Psoas muscle (tissue), 8 donors: ENCODE data around the gene TMEM255A. TPM values are rescaled to one million over a fixed set of nuclear protein-coding genes. Genes with fewer than 3 reads are reported as not detected.

ENCODE experiments used
- ATAC-seq, 4 donors: fragments of 200-7000 bp; cut with Tn5 transposase; one replicate each; pipeline ENCODE4 v1.9.1; 2020; ENCODE audit warnings: moderate library complexity in 3 of 4, mild to moderate bottlenecking in 2 of 4
- DNase-seq, 2 donors: peaks; one replicate each; pipeline ENCODE4 v3.0.0-alpha.2; 2020
- H3K27ac ChIP-seq: fragments of 200-600 bp; one replicate; pipeline ENCODE4 v1.8.0; 2022
- H3K27me3 ChIP-seq, 3 donors: fragments of 200-600 bp in 1 of 3; one replicate each; pipeline versions ENCODE4 v1.6.1 to v1.8.0; 2013 to 2022; ENCODE audit warnings: low read length in 2 of 3, mild to moderate bottlenecking in 2 of 3, moderate library complexity in 1 of 3; ENCODE audit not compliant: insufficient read depth in 3 of 3
- H3K36me3 ChIP-seq, 2 donors: fragments of 200-600 bp in 1 of 2; one replicate each; pipeline versions ENCODE4 v1.6.1 to v1.8.0; 2013 to 2022; ENCODE audit warnings: low read depth in 1 of 2, mild to moderate bottlenecking in 1 of 2, moderate library complexity in 1 of 2; ENCODE audit not compliant: insufficient read depth in 1 of 2
- H3K4me1 ChIP-seq: fragments of 200-600 bp; one replicate; pipeline ENCODE4 v1.8.0; 2022
- H3K4me3 ChIP-seq: fragments of 200-600 bp; one replicate; pipeline ENCODE4 v1.8.0; 2022; ENCODE audit warnings: mild to moderate bottlenecking
- H3K9me3 ChIP-seq: fragments of 200-600 bp; one replicate; pipeline ENCODE4 v1.8.0; 2022
- WGBS, 3 donors: extraction: QIAGEN DNeasy Blood & Tissue Kit; methylation state at CpG; one replicate each; pipeline versions ENCODE4 v1.1.6 to v1.1.7; 2013; 5-methylcytosine and 5-hydroxymethylcytosine counted together
- intact Hi-C, 2 donors: fragments of 100-400 bp; cut with DNase I; formaldehyde crosslinking; loops; one replicate each; pipeline versions ENCODE4 v1.11.0 to v1.14.2; 2022
- polyA plus RNA-seq, 3 donors: library from polyadenylated mRNA; stranded (reverse); fragments of 200-250 nt; gene quantifications; one replicate each; pipeline ENCODE4 v1.2.3, GENCODE V29; 2013
- total RNA-seq, 4 donors: library from RNA; stranded (reverse); fragmentation: NEBNext Ultra II Directional in 2 of 4; extraction: Animal tissue kit (Norgen Biotek cat#: 25700) in 2 of 4; gene quantifications; one replicate each; pipeline versions ENCODE4 v1.2.1 to v1.2.4, GENCODE V29; 2021 to 2023
- TF ChIP-seq, protein P1 (sequence below): fragments of 200-600 bp; IDR thresholded peaks from one replicate; pipeline ENCODE4 v1.8.0; 2022; ENCODE audit warnings: antibody characterized with exemption
- donor health status: healthy with polysubstance abuse.
- donor health status: DM: no; HTN: no; CAD: no; lungs with moderate emphysema.
- donor health status: Bipolar disorder and iron deficiency.
- donor health status: healthy.
- donor health status: DM: yes; HTN: yes; CAD: no.
- donor health status: DM: no; HTN: no; CAD: no.
- donor health status: DM: no; HTN: no; CAD: no.
- donor health status: DM: yes; HTN: yes; CAD: no.

Gene TMEM255A
- total and polyA plus RNA-seq, 7 donors: 0.06 to 2.0 (median 0.27) TPM

DNA sequence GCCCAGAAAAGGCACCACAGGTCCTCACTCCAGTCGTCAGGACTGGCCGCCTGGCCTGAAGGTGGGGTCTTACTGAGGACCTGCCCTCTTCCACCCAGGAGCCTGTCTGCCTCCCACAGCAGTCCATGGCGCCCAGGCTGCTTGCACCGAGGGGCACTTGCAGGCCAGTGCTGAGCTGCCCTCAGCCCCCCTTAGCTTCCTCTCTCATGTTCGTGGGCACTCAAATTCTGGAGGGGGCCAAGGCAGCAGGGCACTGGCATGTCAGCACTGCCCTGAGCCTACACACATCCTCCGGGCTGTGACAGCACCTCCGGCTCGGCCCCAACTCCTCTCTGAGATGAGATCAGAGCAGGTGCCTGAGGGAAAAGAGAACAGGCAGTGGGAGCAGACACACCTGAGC, 87.9 kb downstream of the TMEM255A start:
- Histone ChIP-seq H3K4me3 (no peak overlapping the region), H3K9me3 (no peaks in the 10 kb centered on the region), H3K27ac (no peak overlapping the region), H3K4me1 (no peaks in the 10 kb centered on the region), H3K36me3 (no peaks in the 10 kb centered on the region), H3K27me3 (no peaks in the 10 kb centered on the region)
- intact Hi-C loops: no loop called here
- DNase-seq (no peak), ATAC-seq (no peak)
- TF ChIP-seq, protein P1, sequence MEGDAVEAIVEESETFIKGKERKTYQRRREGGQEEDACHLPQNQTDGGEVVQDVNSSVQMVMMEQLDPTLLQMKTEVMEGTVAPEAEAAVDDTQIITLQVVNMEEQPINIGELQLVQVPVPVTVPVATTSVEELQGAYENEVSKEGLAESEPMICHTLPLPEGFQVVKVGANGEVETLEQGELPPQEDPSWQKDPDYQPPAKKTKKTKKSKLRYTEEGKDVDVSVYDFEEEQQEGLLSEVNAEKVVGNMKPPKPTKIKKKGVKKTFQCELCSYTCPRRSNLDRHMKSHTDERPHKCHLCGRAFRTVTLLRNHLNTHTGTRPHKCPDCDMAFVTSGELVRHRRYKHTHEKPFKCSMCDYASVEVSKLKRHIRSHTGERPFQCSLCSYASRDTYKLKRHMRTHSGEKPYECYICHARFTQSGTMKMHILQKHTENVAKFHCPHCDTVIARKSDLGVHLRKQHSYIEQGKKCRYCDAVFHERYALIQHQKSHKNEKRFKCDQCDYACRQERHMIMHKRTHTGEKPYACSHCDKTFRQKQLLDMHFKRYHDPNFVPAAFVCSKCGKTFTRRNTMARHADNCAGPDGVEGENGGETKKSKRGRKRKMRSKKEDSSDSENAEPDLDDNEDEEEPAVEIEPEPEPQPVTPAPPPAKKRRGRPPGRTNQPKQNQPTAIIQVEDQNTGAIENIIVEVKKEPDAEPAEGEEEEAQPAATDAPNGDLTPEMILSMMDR: no peak
- 78 to 95% (median 81%) methylated on average over 7 to 8 of the region's 8 CpGs for WGBS, 3 donors

DNA sequence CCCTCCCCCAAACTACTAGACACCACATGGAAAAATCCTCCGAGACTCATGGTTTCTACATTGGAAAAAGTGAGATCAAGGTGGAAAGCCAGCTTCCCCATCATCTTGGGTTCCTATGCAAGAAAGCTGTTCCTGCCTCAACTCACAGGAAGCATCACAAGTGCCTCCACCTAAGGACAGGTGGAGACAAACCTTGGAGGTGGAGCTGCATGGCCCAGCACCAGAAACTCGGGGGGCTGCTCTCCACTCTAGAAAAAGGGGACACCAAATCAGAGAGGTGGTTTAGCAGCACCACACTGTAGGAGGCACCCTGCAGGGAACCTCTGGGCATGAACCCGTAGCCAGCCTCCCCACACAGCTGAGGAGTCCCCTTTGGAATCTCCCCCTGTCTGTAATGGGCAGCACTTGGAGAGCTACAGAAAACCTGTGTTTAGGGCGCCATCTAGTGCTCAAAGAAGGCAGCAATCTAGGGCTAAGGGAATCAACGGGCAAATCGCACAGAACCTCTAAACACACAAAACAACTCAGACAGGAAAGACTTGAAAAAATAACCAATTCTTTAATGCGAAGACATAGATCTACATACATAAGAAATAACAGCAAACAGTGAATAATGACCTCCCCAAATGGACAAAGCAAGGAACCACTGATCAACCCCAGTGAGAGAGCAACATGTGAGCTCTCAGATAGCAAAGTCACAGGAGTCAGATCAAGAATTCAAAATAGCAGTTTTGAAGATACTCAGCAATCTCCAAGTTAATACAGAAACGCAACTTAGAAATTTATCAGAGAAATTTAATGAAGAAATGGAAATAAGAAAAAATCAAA, 97.6 kb downstream of the TMEM255A start:
- peak in 1 of 2 donors; percentile 26 for DNase-seq
- H3K4me3 ChIP-seq: no peak overlapping the region
- TF ChIP-seq, protein P1: peak; percentile 67
- no peaks in the 10 kb centered on the region for H3K36me3 ChIP-seq
- ATAC-seq: peak in 3 of 4 donors; percentile 59 to 77 (median 76)
- no peaks in the 10 kb centered on the region for H3K27me3 ChIP-seq
- no peak overlapping the region for H3K27ac ChIP-seq
- no peaks in the 10 kb centered on the region for H3K9me3 ChIP-seq
- WGBS, 3 donors: 23 to 25% (median 24%) methylated on average over 8 of the region's 8 CpGs
- intact Hi-C loops: loop anchor here in 1 of 2 donors (10.0 kb wide), 1 partner anchor 179 kb away; no protein-coding TSS in a partner anchor
- H3K4me1 ChIP-seq: no peaks in the 10 kb centered on the region

Other genes with a start within 250 kb of the TMEM255A start
- not detected for gene RHOXF2B, start 233.8 kb downstream of the TMEM255A start, total RNA-seq
- not detected for gene RHOXF2B, start 233.8 kb downstream of the TMEM255A start, polyA plus RNA-seq
- not detected for gene RHOXF1, start 195.5 kb downstream of the TMEM255A start, total RNA-seq
- not detected for gene RHOXF1, start 195.5 kb downstream of the TMEM255A start, polyA plus RNA-seq
- gene RHOXF2, start 152.8 kb downstream of the TMEM255A start, total RNA-seq: not detected
- not detected for gene RHOXF2, start 152.8 kb downstream of the TMEM255A start, polyA plus RNA-seq
- 1 to 10 TPM; 7.5 to 8.6 (median 7.7) TPM for gene ZBTB33, start 60.6 kb downstream of the TMEM255A start, total RNA-seq
- gene ZBTB33, start 60.6 kb downstream of the TMEM255A start, polyA plus RNA-seq: 10 to 100 TPM in 1 of 3 donors, 1 to 10 TPM in 2; 2.6 to 11.8 (median 3.5) TPM
- gene ATP1B4, start 50.6 kb upstream of the TMEM255A start, total RNA-seq: 10 to 100 TPM in 2 of 4 donors, 1 to 10 TPM in 2; 7.1 to 41.5 (median 10.8) TPM
- gene ATP1B4, start 50.6 kb upstream of the TMEM255A start, polyA plus RNA-seq: 1 to 10 TPM in 2 of 3 donors, under 1 TPM in 1; 0.26 to 7.0 (median 2.1) TPM
- gene LAMP2, start 157.8 kb upstream of the TMEM255A start, total RNA-seq: 100 to 1,000 TPM in 2 of 4 donors, 10 to 100 TPM in 2; 86.0 to 123 (median 98.2) TPM
- gene LAMP2, start 157.8 kb upstream of the TMEM255A start, polyA plus RNA-seq: 10 to 100 TPM; 24.5 to 89.4 (median 39.1) TPM
- gene CUL4B, start 249.5 kb upstream of the TMEM255A start, total RNA-seq: 10 to 100 TPM in 3 of 4 donors, 1 to 10 TPM in 1; 9.8 to 11.7 (median 11.2) TPM
- 10 to 100 TPM in 1 of 3 donors, 1 to 10 TPM in 2; 6.0 to 13.1 (median 6.5) TPM for gene CUL4B, start 249.5 kb upstream of the TMEM255A start, polyA plus RNA-seq